ENCODE results near the gene ERBB2.

- TF ChIP-seq, protein P1, sequence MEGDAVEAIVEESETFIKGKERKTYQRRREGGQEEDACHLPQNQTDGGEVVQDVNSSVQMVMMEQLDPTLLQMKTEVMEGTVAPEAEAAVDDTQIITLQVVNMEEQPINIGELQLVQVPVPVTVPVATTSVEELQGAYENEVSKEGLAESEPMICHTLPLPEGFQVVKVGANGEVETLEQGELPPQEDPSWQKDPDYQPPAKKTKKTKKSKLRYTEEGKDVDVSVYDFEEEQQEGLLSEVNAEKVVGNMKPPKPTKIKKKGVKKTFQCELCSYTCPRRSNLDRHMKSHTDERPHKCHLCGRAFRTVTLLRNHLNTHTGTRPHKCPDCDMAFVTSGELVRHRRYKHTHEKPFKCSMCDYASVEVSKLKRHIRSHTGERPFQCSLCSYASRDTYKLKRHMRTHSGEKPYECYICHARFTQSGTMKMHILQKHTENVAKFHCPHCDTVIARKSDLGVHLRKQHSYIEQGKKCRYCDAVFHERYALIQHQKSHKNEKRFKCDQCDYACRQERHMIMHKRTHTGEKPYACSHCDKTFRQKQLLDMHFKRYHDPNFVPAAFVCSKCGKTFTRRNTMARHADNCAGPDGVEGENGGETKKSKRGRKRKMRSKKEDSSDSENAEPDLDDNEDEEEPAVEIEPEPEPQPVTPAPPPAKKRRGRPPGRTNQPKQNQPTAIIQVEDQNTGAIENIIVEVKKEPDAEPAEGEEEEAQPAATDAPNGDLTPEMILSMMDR (IDR thresholded peaks at IDR 0.05), result no peak
- TF ChIP-seq POLR2A (IDR thresholded peaks at IDR 0.05) (no peak), POLR2AphosphoS5 (IDR thresholded peaks at IDR 0.05; ENCODE audit: insufficient read depth in 1 of 2, low read depth in 1 of 2) (no peak)
These were observed 46.2 kb downstream of the ERBB2 start for GRCh38 chr17:39746145-39746461.

Measured in vagina (tissue), 2 donors.